GM21381 (cell line): Measurements from ENCODE around the gene PTPN5.

Experiments
- ATAC-seq: cut with Tn5 transposase; IDR thresholded peaks from one replicate; pipeline ENCODE4 v1.9.1; 2021; ENCODE audit warnings: mild to moderate bottlenecking, moderate library complexity; ENCODE audit not compliant: unreplicated experiment

Gene PTPN5

GRCh38 chr11:18773681-18774080 lies 17.9 kb downstream of the PTPN5 start:
- no peak for ATAC-seq

- no peak for ATAC-seq
Measured at GRCh38 chr11:18773104-18773503, 18.5 kb downstream of the PTPN5 start.

GRCh38 chr11:18772211-18772610 lies 19.4 kb downstream of the PTPN5 start:
- ATAC-seq = no peak

GRCh38 chr11:18771266-18772035 lies 20.1 kb downstream of the PTPN5 start:
- no peak for ATAC-seq

- ATAC-seq = no peak
Measured at GRCh38 chr11:18770479-18771125, 21.0 kb downstream of the PTPN5 start.

- ATAC-seq = peak; percentile 63
Measured at GRCh38 chr11:18769802-18770456, 21.7 kb downstream of the PTPN5 start.

GRCh38 chr11:18768978-18769377 lies 22.6 kb downstream of the PTPN5 start:
- no peak for ATAC-seq

GRCh38 chr11:18768472-18768901 lies 23.1 kb downstream of the PTPN5 start:
- ATAC-seq = peak; percentile 79

GRCh38 chr11:18766015-18766414 lies 25.6 kb downstream of the PTPN5 start:
- ATAC-seq = no peak

- no peak for ATAC-seq
Measured at GRCh38 chr11:18765554-18765953, 26.0 kb downstream of the PTPN5 start.

- ATAC-seq = no peak
Measured at GRCh38 chr11:18761741-18762140, 29.9 kb downstream of the PTPN5 start.

- no peak for ATAC-seq
Measured at GRCh38 chr11:18761144-18761543, 30.5 kb downstream of the PTPN5 start.

GRCh38 chr11:18757811-18758210 lies 33.8 kb downstream of the PTPN5 start:
- ATAC-seq = no peak

- ATAC-seq = no peak
Measured at GRCh38 chr11:18756889-18757288, 34.7 kb downstream of the PTPN5 start.

- no peak for ATAC-seq
Measured at GRCh38 chr11:18754308-18754707, 37.3 kb downstream of the PTPN5 start.

- ATAC-seq = no peak
Measured at GRCh38 chr11:18752502-18752901, 39.1 kb downstream of the PTPN5 start.

- ATAC-seq = no peak
Measured at GRCh38 chr11:18750944-18751343, 40.7 kb downstream of the PTPN5 start.

- no peak for ATAC-seq
Measured at GRCh38 chr11:18749681-18750319, 41.8 kb downstream of the PTPN5 start.

GRCh38 chr11:18748766-18749365 lies 42.7 kb downstream of the PTPN5 start:
- no peak for ATAC-seq

- no peak for ATAC-seq
Measured at GRCh38 chr11:18745251-18745650, 46.3 kb downstream of the PTPN5 start.

GRCh38 chr11:18743900-18744514 lies 47.6 kb downstream of the PTPN5 start:
- no peak for ATAC-seq
